ENCODE results near the gene TXNL1. TPM values are rescaled to one million over a fixed set of nuclear protein-coding genes. Genes with fewer than 3 reads are reported as not detected.

The TXNL1 gene
- total RNA-seq, 1 experiment from 2014 or later, result 72.8 TPM

- Mint-ChIP-seq H3K27ac (no peak overlapping the region), H3K4me3 (no peak overlapping the region), H3K4me1 (peaks cover 30% of the 10 kb centered on the region), H3K36me3 (no peaks in the 10 kb centered on the region), H3K9me3 (peaks cover 4% of the 10 kb centered on the region; the same call in 1 of the 2 replicates), H3K27me3 (ENCODE audit: low read depth) (peaks cover 3% of the 10 kb centered on the region; the same call in 1 of the 2 replicates)
- peak; percentile 98 for ATAC-seq
- CTCF ChIA-PET, result no interaction called here
- TF ChIP-seq SP1 (CRISPR knock-in tag; conservative IDR thresholded peaks at IDR 0.05), result peak; percentile 70
- 0 out of 2 replicates have a peak, but pooled peaks have one; percentile 61 for TF ChIP-seq ZNF138 (CRISPR knock-in tag; conservative IDR thresholded peaks at IDR 0.05)
- TF ChIP-seq ARID4B (CRISPR knock-in tag; IDR thresholded peaks at IDR 0.05; ENCODE audit: borderline replicate concordance), result no peak
- TF ChIP-seq ZNF263 (CRISPR knock-in tag; IDR thresholded peaks at IDR 0.05; ENCODE audit: low read depth), result no peak
- TF ChIP-seq HMGXB4 (CRISPR knock-in tag; IDR thresholded peaks at IDR 0.05), result no peak
- TF ChIP-seq MLX (CRISPR knock-in tag; IDR thresholded peaks at IDR 0.05), result no peak
- TF ChIP-seq RORB (CRISPR knock-in tag; IDR thresholded peaks at IDR 0.05), result no peak
- TF ChIP-seq CTCF (IDR thresholded peaks at IDR 0.05), result peak; percentile 60
- TF ChIP-seq ZNF232 (CRISPR knock-in tag; IDR thresholded peaks at IDR 0.05), result 0 out of 2 replicates have a peak, but pooled peaks have one; percentile 53
- TF ChIP-seq USF2 (CRISPR knock-in tag; IDR thresholded peaks at IDR 0.05), result peak; percentile 32
- TF ChIP-seq FOXK1 (CRISPR knock-in tag; IDR thresholded peaks at IDR 0.05), result peak; percentile 45; the same call in 1 of the 2 replicates
- TF ChIP-seq MAX (CRISPR knock-in tag; IDR thresholded peaks at IDR 0.05), result peak; percentile 85
- no peak for TF ChIP-seq SOX15 (CRISPR knock-in tag; IDR thresholded peaks at IDR 0.05)
- TF ChIP-seq GTF2I (CRISPR knock-in tag; conservative IDR thresholded peaks at IDR 0.05), result no peak
- 0 out of 2 replicates have a peak, but pooled peaks have one; percentile 66 for TF ChIP-seq ZNF121 (CRISPR knock-in tag; IDR thresholded peaks at IDR 0.05)
- TF ChIP-seq FOXP1 (CRISPR knock-in tag; IDR thresholded peaks at IDR 0.05; ENCODE audit: borderline replicate concordance), result peak; percentile 54; the same call in 1 of the 2 replicates
- TF ChIP-seq OVOL2 (CRISPR knock-in tag; IDR thresholded peaks at IDR 0.05; ENCODE audit: borderline replicate concordance), result no peak
- TF ChIP-seq ZNF281 (CRISPR knock-in tag; IDR thresholded peaks at IDR 0.05), result no peak
- no peak for TF ChIP-seq E2F4 (CRISPR knock-in tag; IDR thresholded peaks at IDR 0.05; ENCODE audit: borderline replicate concordance, low read depth)
- TF ChIP-seq ZNF423 (CRISPR knock-in tag; IDR thresholded peaks at IDR 0.05), result 0 out of 2 replicates have a peak, but pooled peaks have one; percentile 28
- DNase-seq (ENCODE audit: low spot score), result peak; percentile 85
- POLR2A ChIA-PET, result no interaction called here
These were observed 74.8 kb downstream of the TXNL1 start for GRCh38 chr18:56563568-56563967.

All from WTC11 (cell line).